ENCODE results near the gene MIGA1.

Gene MIGA1

GRCh38 chr1:77881061-77881460 lies 101.6 kb downstream of the MIGA1 start:
- Histone ChIP-seq H3K79me2 (ENCODE audit: low read length) (no peaks in the 10 kb centered on the region), H3K4me2 (ENCODE audit: low read length) (no peak overlapping the region), H4K20me1 (ENCODE audit: insufficient read depth, low read length) (no peaks in the 10 kb centered on the region), H2AFZ (ENCODE audit: low read depth, low read length) (no peak overlapping the region), H3K9me3 (ENCODE audit: insufficient read depth, low read length) (no peaks in the 10 kb centered on the region), H3K9ac (ENCODE audit: low read length) (no peak overlapping the region), H3K36me3 (replicated peaks; ENCODE audit: low read depth, low read length) (no peaks in the 10 kb centered on the region), H3K4me3 (ENCODE audit: low read length) (no peak overlapping the region), H3K27me3 (ENCODE audit: low read depth, low read length) (no peaks in the 10 kb centered on the region), H3K27ac (ENCODE audit: low read length) (no peak overlapping the region), H3K4me1 (ENCODE audit: low read length) (no peaks in the 10 kb centered on the region)
- TF ChIP-seq EZH2phosphoT487 (IDR thresholded peaks at IDR 0.05; ENCODE audit: low read depth) (no peak), CTCF (IDR thresholded peaks at IDR 0.05; ENCODE audit: low read depth, low read length) (no peak)

- no peaks in the 10 kb centered on the region for H4K20me1 ChIP-seq (ENCODE audit: insufficient read depth, low read length)
- no peak overlapping the region for H3K9ac ChIP-seq (ENCODE audit: low read length)
- TF ChIP-seq CTCF (IDR thresholded peaks at IDR 0.05; ENCODE audit: low read depth, low read length) (no peak), EZH2phosphoT487 (IDR thresholded peaks at IDR 0.05; ENCODE audit: low read depth) (no peak)
Measured at GRCh38 chr1:77882411-77882810, 103.0 kb downstream of the MIGA1 start.

GRCh38 chr1:77888081-77888780 lies 108.8 kb downstream of the MIGA1 start, which contains the start of gene NEXN:
Gene NEXN (plus strand): TSS chr1:77888624. CDS start chr1:77916107, 27,483 bp downstream.
- Histone ChIP-seq H3K4me1 (ENCODE audit: low read length) (no peaks in the 10 kb centered on the region), H4K20me1 (ENCODE audit: insufficient read depth, low read length) (no peaks in the 10 kb centered on the region), H3K4me2 (ENCODE audit: low read length) (peak within 1 kb of the TSS; percentile 92), H3K27me3 (ENCODE audit: low read depth, low read length) (no peaks in the 10 kb centered on the region), H3K36me3 (replicated peaks; ENCODE audit: low read depth, low read length) (no peaks in the 10 kb centered on the region), H3K9ac (ENCODE audit: low read length) (peak within 1 kb of the TSS; percentile 42; the same call in 1 of the 2 replicates), H3K79me2 (ENCODE audit: low read length) (no peaks in the 10 kb centered on the region), H3K27ac (ENCODE audit: low read length) (no peak within 1 kb of the TSS), H3K4me3 (ENCODE audit: low read length) (peak within 1 kb of the TSS; percentile 84), H3K9me3 (ENCODE audit: insufficient read depth, low read length) (no peaks in the 10 kb centered on the region), H2AFZ (ENCODE audit: low read depth, low read length) (no peak within 1 kb of the TSS; the same call in 1 of the 2 replicates)
- TF ChIP-seq CTCF (IDR thresholded peaks at IDR 0.05; ENCODE audit: low read depth, low read length), result no peak
- no peak for TF ChIP-seq EZH2phosphoT487 (IDR thresholded peaks at IDR 0.05; ENCODE audit: low read depth)

More at GRCh38 chr1:77882411-77882810, 103.0 kb downstream of the MIGA1 start:
- Histone ChIP-seq H3K79me2 (ENCODE audit: low read length) (no peaks in the 10 kb centered on the region), H2AFZ (ENCODE audit: low read depth, low read length) (no peak overlapping the region), H3K4me3 (ENCODE audit: low read length) (no peak overlapping the region), H3K36me3 (replicated peaks; ENCODE audit: low read depth, low read length) (no peaks in the 10 kb centered on the region), H3K27ac (ENCODE audit: low read length) (no peak overlapping the region), H3K4me2 (ENCODE audit: low read length) (no peak overlapping the region), H3K27me3 (ENCODE audit: low read depth, low read length) (no peaks in the 10 kb centered on the region), H3K9me3 (ENCODE audit: insufficient read depth, low read length) (no peaks in the 10 kb centered on the region), H3K4me1 (ENCODE audit: low read length) (no peaks in the 10 kb centered on the region)

- H3K9ac ChIP-seq (ENCODE audit: low read length), result peak overlapping the region; percentile 42; the same call in 1 of the 2 replicates
- no peak for TF ChIP-seq EZH2phosphoT487 (IDR thresholded peaks at IDR 0.05; ENCODE audit: low read depth)
- TF ChIP-seq CTCF (IDR thresholded peaks at IDR 0.05; ENCODE audit: low read depth, low read length), result no peak
- H2AFZ ChIP-seq (ENCODE audit: low read depth, low read length), result no peak overlapping the region; the same call in 1 of the 2 replicates
- H3K9me3 ChIP-seq (ENCODE audit: insufficient read depth, low read length), result no peaks in the 10 kb centered on the region
- no peaks in the 10 kb centered on the region for H3K27me3 ChIP-seq (ENCODE audit: low read depth, low read length)
- H3K4me1 ChIP-seq (ENCODE audit: low read length), result no peaks in the 10 kb centered on the region
- H3K36me3 ChIP-seq (replicated peaks; ENCODE audit: low read depth, low read length), result no peaks in the 10 kb centered on the region
- H3K4me3 ChIP-seq (ENCODE audit: low read length), result peak overlapping the region; percentile 84
- H3K27ac ChIP-seq (ENCODE audit: low read length), result no peak overlapping the region
- H4K20me1 ChIP-seq (ENCODE audit: insufficient read depth, low read length), result no peaks in the 10 kb centered on the region
- no peaks in the 10 kb centered on the region for H3K79me2 ChIP-seq (ENCODE audit: low read length)
- H3K4me2 ChIP-seq (ENCODE audit: low read length), result peak overlapping the region; percentile 92
Measured at GRCh38 chr1:77888781-77889642, 109.6 kb downstream of the MIGA1 start.

Measured in OCI-LY3 (cell line).